HepG2 (cell line): ENCODE data around the gene TMEM231. TPM values are rescaled to one million over a fixed set of nuclear protein-coding genes. Genes with fewer than 3 reads are reported as not detected.

Experiments used
- ATAC-seq: fragments of 200-7000 bp; cut with Tn5 transposase; 3 replicates; pipeline ENCODE4 v1.9.1; 2020; ENCODE audit warnings: mild to moderate bottlenecking, moderate library complexity
- BruUV-seq: library from RNA; stranded (reverse); fragments of 400-500 nt; replicated peaks from 2 replicates; lab custom pipeline; 2021; lab: Mats Ljungman, UMichigan
- CTCF ChIA-PET: fragments of 300-600 bp; formaldehyde crosslinking; extraction: SDS; loops from one replicate; lab custom pipeline; 2021; ENCODE audit warnings: low total read pairs, inconsistent platforms, low intra/inter-chr PET ratio; lab: Yijun Ruan, JAX
- POLR2A ChIA-PET: fragments of 350-600 bp; sonication (Branson Sonifier 250); formaldehyde crosslinking; loops from one replicate; lab custom pipeline; 2020; ENCODE audit warnings: antibody characterized with exemption, inconsistent platforms; lab: Yijun Ruan, JAX
- DNase-seq: peaks from one replicate; pipeline ENCODE4 v3.0.0-alpha.2; 2015; ENCODE audit warnings: low spot score
- FAIRE-seq: peaks from 3 replicates; lab custom pipeline; 2011; peaks lifted over from hg19 to GRCh38; lab: Jason Lieb, UNC
- H2AFZ ChIP-seq: one replicate; pipeline ENCODE4 v1.6.1; 2011; ENCODE audit warnings: low read length, inconsistent platforms
- H3K27ac ChIP-seq: fragments of 300-600 bp; 3 replicates; pipeline ENCODE4 v1.8.0; 2011; ENCODE audit warnings: mixed run types, mild to moderate bottlenecking, mixed read lengths, low read length, inconsistent platforms; ENCODE audit not compliant: insufficient read depth; ENCODE audit errors: extremely low read length
- H3K27me3 ChIP-seq, 2 experiments: fragments of 200-600 bp in 1 of 2; 2 replicates in 1 of 2; 3 replicates in 1 of 2; pipeline versions ENCODE4 v1.6.0 to v1.8.0; 2011; ENCODE audit warnings: low read length in 2 of 2, mild to moderate bottlenecking in 2 of 2, moderate library complexity in 2 of 2, inconsistent platforms in 1 of 2; ENCODE audit not compliant: insufficient read depth in 2 of 2, control insufficient read depth in 1 of 2
- H3K36me3 ChIP-seq, 2 experiments: fragments of 200-600 bp in 1 of 2; replicated peaks in 1 of 2; 2 replicates in 1 of 2; 3 replicates in 1 of 2; pipeline versions ENCODE4 v1.5.1 to v1.8.0; 2011; ENCODE audit warnings: low read length in 2 of 2, inconsistent platforms in 1 of 2; ENCODE audit not compliant: insufficient read depth in 2 of 2, control insufficient read depth in 1 of 2
- H3K4me1 ChIP-seq: 2 replicates; pipeline ENCODE4 v1.5.1; 2012; ENCODE audit warnings: low read length, inconsistent platforms; ENCODE audit not compliant: insufficient read depth
- H3K4me2 ChIP-seq: 2 replicates; pipeline ENCODE4 v1.6.0; 2011; ENCODE audit warnings: low read depth, low read length, inconsistent platforms
- H3K4me3 ChIP-seq, 3 experiments: fragments of 200-600 bp in 1 of 3; sonication (generic), shearing (Covaris generic) in 1 of 3; replicated peaks in 1 of 3; 2 replicates each; pipeline ENCODE4 v1.5.1; 2011 to 2016; ENCODE audit warnings: low read length in 3 of 3, inconsistent platforms in 2 of 3, low read depth in 2 of 3, mild to moderate bottlenecking in 2 of 3, control low read depth in 1 of 3, mixed read lengths in 1 of 3; ENCODE audit not compliant: insufficient read depth in 1 of 3
- H3K79me2 ChIP-seq: one replicate; pipeline ENCODE4 v1.6.1; 2011; ENCODE audit warnings: low read length, inconsistent platforms; ENCODE audit not compliant: insufficient read depth
- H3K9ac ChIP-seq: 2 replicates; pipeline ENCODE4 v1.6.0; 2011; ENCODE audit warnings: mild to moderate bottlenecking, low read depth, low read length, inconsistent platforms; ENCODE audit not compliant: insufficient read depth
- H3K9me3 ChIP-seq: 2 replicates; pipeline ENCODE4 v1.5.1; 2012; ENCODE audit warnings: mild to moderate bottlenecking, low read length
- H4K20me1 ChIP-seq: 2 replicates; pipeline ENCODE4 v1.6.0; 2011; ENCODE audit warnings: inconsistent platforms, mild to moderate bottlenecking, low read length, moderate library complexity; ENCODE audit not compliant: insufficient read depth
- FOXO4 ChIP-seq: sonication (generic); formaldehyde crosslinking; conservative IDR thresholded peaks from 2 replicates; pipeline ENCODE4 v1.8.1; 2023; ENCODE audit warnings: missing genetic modification reagents
- ZNF251 ChIP-seq: sonication (generic); formaldehyde crosslinking; IDR thresholded peaks from 2 replicates; pipeline ENCODE4 v1.9.0; 2021; ENCODE audit warnings: mild to moderate bottlenecking, missing genetic modification reagents
- WGBS: methylation state at CpG from one replicate; pipeline ENCODE4 v1.1.6; 2017; ENCODE audit warnings: low lambda C conversion rate; 5-methylcytosine and 5-hydroxymethylcytosine counted together
- in situ Hi-C: cut with HindIII; loops from 2 replicates; pipeline ENCODE4 v1.10.0; 2017; ENCODE audit warnings: low pct_unique_long_range_greater_than_20kb; ENCODE audit not compliant: extremely low pct_ligation_motif_present
- intact Hi-C: fragments of 100-400 bp; cut with micrococcal nuclease; formaldehyde crosslinking; loops from one replicate; pipeline ENCODE4 v1.10.0; 2022; ENCODE audit not compliant: unreplicated experiment
- polyA plus RNA-seq, 8 experiments: library from polyadenylated mRNA; depleted of rRNA in 3 of 8; stranded (reverse) in 7 of 8; unstranded in 1 of 8; fragments of >200 nt; fragmentation: Illumina TruSeq in 4 of 8; extraction: Trizol in 4 of 8; gene quantifications; 2 replicates each; pipeline versions ENCODE4 v1.2.1 to v1.2.3, GENCODE V29; 2011 to 2016; ENCODE audit warnings: low read depth in 4 of 8, missing spikeins in 1 of 8, mixed read lengths in 1 of 8; ENCODE audit not compliant: insufficient read depth in 1 of 8
- total RNA-seq, 5 experiments: library from RNA; depleted of rRNA; stranded (reverse); fragments of >200 nt; fragmentation: Illumina TruSeq; extraction: Trizol; gene quantifications; 2 replicates each; pipeline ENCODE4 v1.2.3, GENCODE V29; 2016; ENCODE audit warnings: low read depth in 1 of 5
- TF ChIP-seq, protein P1 (sequence below): sonication (generic); formaldehyde crosslinking; conservative IDR thresholded peaks from 2 replicates; pipeline ENCODE4 v1.8.0; 2022; ENCODE audit warnings: low read depth, missing genetic modification reagents

The TMEM231 gene
- total and polyA plus RNA-seq, 2 of the 13 experiments (the other 11 are each of a cell fraction or from before 2014, with no cell fraction given) = 3.5 to 7.4 TPM

DNA sequence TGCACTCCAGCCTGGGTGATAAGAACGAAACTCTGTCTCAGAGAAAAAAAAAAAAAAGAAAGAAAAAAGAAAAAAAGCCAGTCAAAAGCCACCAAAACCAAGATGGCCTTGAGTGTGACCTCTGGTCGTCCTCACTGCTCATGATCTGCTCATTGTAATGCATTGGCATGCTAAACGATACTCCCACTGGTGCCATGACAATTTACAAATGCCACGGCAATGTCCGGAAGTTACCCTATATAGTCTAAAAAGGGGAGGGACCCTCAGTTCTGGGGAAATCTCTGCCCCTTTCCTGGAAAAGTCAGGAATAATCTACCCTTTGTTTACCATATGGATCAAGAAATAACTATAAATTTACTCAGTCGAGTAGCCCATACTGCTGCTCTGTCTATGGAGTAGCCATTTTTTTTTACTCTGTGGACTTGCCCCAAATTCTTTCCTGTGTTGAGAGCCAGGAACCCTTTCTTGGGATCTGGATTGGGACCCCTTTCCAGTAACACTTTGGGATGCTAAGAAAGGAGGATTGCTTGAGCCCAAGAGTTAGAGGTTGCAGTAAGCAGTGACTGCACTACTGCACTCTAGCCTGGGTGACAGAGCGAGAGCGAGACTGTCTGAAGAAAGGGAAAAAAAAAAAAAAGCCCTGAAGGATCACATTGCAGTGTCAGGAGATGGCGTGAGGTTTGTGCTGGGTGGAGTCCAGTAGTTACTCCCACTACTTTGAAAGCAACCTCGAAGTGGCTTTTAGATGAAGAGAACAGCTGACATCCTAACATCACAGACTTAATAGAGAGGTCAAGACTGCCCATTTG, 3.7 kb upstream of the TMEM231 start:
- H3K9me3 ChIP-seq = no peaks in the 10 kb centered on the region
- peaks cover 27% of the 10 kb centered on the region for H3K4me1 ChIP-seq
- ChIA-PET CTCF (no interaction called here), POLR2A (no interaction called here)
- intact Hi-C loops (loop anchor here (5.0 kb wide), 3 partner anchors 33 to 63 kb away; partner anchors contain the start of gene ADAT1), in situ Hi-C loops (no loop called here)
- no peaks in the 10 kb centered on the region for H3K36me3 ChIP-seq
- H4K20me1 ChIP-seq = no peaks in the 10 kb centered on the region
- ATAC-seq (no peak), DNase-seq (no peak), FAIRE-seq (peak; percentile 50)
- no peak overlapping the region for H3K4me3 ChIP-seq
- no peak for TF ChIP-seq ZNF251 (CRISPR knock-in tag)
- 32% methylated on average over 10 of the region's 10 CpGs for WGBS
- no peak overlapping the region for H3K9ac ChIP-seq
- BruUV-seq = no TSS peak
- no peak overlapping the region for H3K27ac ChIP-seq
- no peak overlapping the region for H2AFZ ChIP-seq
- no peak overlapping the region for H3K4me2 ChIP-seq
- H3K79me2 ChIP-seq = no peaks in the 10 kb centered on the region
- H3K27me3 ChIP-seq = peaks cover 0 to 16% of the 10 kb centered on the region in 2 experiments; a peak in 3 of 5 replicates

DNA sequence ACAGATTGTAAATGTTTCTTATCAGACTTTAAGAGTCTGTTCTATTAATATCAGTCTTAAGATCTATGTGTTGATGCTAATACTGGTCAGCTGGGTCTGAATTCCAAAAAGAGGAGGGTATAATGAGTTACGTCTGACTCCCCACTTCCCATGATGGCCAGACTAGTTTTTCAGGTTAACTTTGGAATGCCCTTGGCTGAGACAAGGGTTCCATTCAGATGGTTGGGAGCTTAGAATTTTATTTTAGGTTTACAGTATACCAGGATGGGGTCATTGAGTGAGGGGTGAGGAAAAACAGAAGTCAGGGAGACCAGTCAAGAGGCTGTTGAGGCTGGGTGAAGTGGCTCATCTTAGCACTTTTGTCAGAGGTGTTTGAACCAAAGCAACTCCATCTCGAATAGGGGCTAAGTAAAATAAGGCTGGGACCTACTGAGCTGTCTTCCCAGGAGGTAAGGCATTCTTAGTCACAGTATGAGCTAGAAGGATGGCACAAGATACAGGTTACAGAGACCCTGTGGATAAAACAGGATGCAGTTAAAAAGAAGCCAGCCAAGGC, 2.9 kb upstream of the TMEM231 start:
- DNase-seq = no peak
- in situ Hi-C loops (no loop called here), intact Hi-C loops (loop anchor here (5.0 kb wide), 3 partner anchors 33 to 63 kb away; partner anchors contain the start of gene ADAT1)
- Histone ChIP-seq H3K9ac (no peak overlapping the region), H3K27me3 (peaks cover 0 to 16% of the 10 kb centered on the region in 2 experiments; a peak in 3 of 5 replicates), H3K4me1 (peaks cover 28% of the 10 kb centered on the region), H3K36me3 (no peaks in the 10 kb centered on the region), H3K9me3 (no peaks in the 10 kb centered on the region), H4K20me1 (no peaks in the 10 kb centered on the region), H3K27ac (no peak overlapping the region), H3K79me2 (no peaks in the 10 kb centered on the region), H3K4me2 (no peak overlapping the region), H3K4me3 (no peak overlapping the region), H2AFZ (no peak overlapping the region)
- FAIRE-seq = no peak
- 0 out of 2 replicates have a peak, but pooled peaks have one; percentile 28 for TF ChIP-seq FOXO4 (CRISPR knock-in tag)
- TF ChIP-seq, protein P1, sequence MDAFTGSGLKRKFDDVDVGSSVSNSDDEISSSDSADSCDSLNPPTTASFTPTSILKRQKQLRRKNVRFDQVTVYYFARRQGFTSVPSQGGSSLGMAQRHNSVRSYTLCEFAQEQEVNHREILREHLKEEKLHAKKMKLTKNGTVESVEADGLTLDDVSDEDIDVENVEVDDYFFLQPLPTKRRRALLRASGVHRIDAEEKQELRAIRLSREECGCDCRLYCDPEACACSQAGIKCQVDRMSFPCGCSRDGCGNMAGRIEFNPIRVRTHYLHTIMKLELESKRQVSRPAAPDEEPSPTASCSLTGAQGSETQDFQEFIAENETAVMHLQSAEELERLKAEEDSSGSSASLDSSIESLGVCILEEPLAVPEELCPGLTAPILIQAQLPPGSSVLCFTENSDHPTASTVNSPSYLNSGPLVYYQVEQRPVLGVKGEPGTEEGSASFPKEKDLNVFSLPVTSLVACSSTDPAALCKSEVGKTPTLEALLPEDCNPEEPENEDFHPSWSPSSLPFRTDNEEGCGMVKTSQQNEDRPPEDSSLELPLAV (CRISPR knock-in tag) = no peak
- ChIA-PET POLR2A (no interaction called here), CTCF (no interaction called here)
- no TSS peak for BruUV-seq
- 16% methylated on average over 2 of the region's 2 CpGs for WGBS
- ATAC-seq = no peak
